AML-193 (cell line): ENCODE data around the gene ICA1.
"Not testable (repeated sequence)": the region's sequence is repeated elsewhere in the genome, so short reads cannot be mapped to it uniquely, and the experiment has no call there.

ENCODE experiments used
- DNase-seq, 2 experiments: peaks; one replicate each; lab custom pipeline; 2025; lab: John Stamatoyannopoulos, UW

Gene ICA1

GRCh38 chr7:8261711-8262695 lies at the start of gene ICA1:
ICA1 (minus strand) TSS chr7:8262167; CDS start chr7:8235926, 26,241 bp downstream.
- no peak for DNase-seq

DNA sequence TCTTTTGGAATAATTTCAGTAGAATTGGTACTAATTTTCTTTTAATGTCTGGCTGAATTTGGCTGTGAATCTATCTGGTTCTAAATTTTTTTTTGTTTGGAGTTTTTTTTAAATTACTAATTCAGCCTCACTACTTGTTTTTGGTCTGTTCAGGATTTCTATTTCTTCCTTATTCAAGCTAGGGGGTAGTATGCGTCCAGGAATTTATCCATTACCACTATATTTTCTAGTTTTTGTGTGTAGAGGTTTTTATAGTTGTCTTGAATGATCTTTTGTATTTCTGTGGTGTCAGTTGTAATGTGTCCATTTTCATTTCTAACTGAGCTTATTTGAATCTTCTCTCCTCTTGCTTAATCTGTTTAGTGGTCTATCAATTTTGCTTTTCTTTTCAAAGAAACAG lies 48.9 kb upstream of the ICA1 start:
- DNase-seq: no peak

- DNase-seq: no peak
These were observed 43.8 kb upstream of the ICA1 start for GRCh38 chr7:8305625-8306388.

DNA sequence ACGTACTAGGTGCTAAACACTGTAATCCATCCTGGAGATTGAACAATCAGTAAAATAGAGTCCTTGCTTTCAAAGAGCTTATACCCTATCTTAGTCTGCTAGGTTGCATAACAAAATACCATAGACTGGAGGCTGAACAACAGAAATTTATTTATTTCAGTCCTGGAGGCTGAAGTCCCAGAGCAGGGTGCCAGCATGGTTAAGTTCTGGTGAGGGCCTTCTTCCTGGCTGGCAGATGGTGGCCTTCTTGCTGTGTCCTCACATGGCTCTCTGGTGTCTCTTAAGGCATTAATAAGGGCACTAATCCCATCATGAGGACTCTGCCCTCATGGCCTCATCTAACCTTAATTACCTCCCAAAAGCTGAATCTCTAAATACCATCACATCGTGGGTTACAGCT lies 43.1 kb upstream of the ICA1 start:
- DNase-seq: no peak

DNA sequence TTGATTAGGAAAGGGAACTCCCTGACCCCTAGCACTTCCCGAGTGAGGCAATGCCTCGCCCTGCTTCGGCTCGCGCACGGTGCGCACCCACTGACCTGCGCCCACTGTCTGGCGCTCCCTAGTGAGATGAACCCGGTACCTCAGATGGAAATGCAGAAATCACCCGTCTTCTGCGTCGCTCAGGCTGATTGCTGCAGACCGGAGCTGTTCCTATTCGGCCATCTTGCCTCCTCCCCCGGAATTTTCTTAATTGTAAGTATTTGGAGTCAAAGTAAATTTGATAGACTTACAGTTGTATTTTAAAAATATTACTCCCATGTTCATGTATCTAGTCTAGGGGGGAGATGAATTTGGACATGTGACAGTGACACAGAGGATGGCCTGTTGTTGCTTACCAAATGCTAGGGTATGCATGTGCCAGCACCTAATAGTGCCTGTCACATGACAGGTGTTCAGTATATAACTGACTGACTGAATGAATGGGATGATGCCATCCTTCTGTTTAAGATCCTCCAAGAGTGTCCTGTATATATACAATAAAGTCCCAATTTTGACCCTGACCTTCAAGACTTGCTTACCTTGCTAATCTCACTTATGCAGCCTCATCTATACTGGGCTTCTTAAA lies 42.0 kb upstream of the ICA1 start:
- DNase-seq: no peak

DNA sequence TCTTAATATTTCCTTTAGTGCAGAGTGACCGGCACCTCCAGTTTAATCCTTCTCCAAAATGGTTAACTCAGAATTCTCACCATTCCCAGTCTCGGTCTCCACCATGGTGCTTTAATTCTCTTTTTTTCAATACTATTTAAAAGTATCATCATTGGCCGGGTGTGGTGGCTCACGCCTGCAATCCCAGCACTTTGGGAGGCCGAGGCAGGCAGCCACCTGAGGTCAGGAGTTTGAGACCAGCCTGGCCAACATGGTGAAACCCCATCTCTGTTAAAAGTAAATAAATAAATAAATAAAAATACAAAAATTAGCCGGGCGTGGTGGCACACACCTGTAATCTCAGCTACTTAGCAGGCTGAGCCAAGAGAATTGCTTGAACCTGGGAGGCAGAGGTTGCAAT lies 35.1 kb upstream of the ICA1 start:
- not testable (repeated sequence) for DNase-seq

- DNase-seq: no peak
These were observed 34.3 kb upstream of the ICA1 start for GRCh38 chr7:8296362-8296659.

GRCh38 chr7:8295638-8296361 lies 33.8 kb upstream of the ICA1 start:
- peak; percentile 86 to 87 for DNase-seq

GRCh38 chr7:8291397-8292141 lies 29.6 kb upstream of the ICA1 start:
- no peak for DNase-seq

DNA sequence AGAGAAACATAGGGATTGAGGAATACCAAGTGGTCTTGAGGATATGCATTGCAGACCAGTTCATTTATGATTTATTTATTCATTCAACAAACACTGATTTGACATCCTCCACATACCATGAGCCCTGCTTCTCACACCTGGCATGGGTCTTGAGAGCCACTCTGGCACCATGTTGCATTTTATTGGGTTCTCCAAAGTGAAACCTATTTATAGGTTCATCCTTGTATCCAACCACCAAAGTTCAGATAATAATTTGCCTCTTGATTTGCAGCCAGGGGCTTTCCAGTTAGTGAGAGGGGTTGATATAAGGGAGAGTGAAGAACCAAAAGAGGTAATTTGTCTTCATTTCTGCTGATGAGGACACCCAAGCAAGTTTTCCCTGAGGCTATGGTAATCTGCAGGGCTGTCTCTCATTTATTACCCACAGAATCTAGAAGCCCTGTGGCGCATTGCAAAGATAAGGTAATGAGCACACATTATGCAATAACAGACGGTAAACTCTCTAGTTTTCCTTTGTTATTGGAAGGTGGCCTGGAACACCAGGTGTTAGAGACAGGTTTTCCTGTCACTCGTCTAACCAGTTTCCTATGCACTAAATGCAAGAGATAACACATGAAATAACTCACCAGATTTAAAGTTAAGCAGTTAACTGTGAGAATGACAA lies 28.8 kb upstream of the ICA1 start:
- DNase-seq: no peak

GRCh38 chr7:8286118-8286517 lies 24.2 kb upstream of the ICA1 start:
- DNase-seq: no peak

- no peak for DNase-seq
These were observed 23.2 kb upstream of the ICA1 start for GRCh38 chr7:8285155-8285554.

- no peak for DNase-seq
These were observed 22.6 kb upstream of the ICA1 start for GRCh38 chr7:8284606-8285005.

GRCh38 chr7:8283968-8284367 lies 22.0 kb upstream of the ICA1 start:
- no peak for DNase-seq

GRCh38 chr7:8282871-8283270 lies 20.9 kb upstream of the ICA1 start:
- no peak for DNase-seq

DNA sequence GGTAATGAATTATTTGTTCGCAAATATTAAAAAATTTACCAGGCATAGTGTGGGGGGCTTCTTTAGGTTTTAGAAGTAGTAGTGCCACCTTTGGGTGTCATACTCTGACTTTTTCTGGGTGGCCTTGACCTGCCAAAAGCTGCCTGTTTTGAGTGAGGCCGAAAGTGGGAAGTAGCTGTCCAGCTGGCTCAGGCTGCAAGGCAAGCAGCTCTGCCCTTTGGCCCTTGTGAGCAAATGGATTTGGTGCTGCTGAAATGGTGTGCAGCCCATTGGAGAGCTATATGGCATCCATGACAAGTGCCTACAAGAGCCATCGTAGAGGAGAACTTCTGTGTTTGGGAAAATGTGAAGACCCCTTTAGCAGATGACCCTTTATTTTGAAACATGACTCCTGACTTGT lies 20.2 kb upstream of the ICA1 start:
- no peak for DNase-seq

DNA sequence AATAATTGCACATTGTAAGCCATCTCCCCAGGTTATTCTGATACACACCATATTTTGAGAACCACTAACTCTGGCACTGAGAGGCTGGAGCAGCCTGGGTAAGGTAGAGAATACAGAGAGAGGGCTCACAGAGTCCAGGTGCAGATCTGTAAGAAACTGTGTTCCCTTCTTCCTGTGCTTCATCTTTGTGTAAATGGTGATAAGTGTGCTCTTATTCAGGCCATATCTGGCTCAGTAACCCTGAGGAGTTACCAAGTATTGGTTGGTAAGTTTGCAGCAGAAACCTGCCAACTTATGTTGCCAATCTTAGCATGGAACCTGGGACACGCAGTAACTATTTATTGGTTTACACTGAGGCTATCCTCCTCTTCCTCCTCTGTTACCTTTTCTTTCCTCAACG lies 16.2 kb upstream of the ICA1 start:
- no peak for DNase-seq

DNA sequence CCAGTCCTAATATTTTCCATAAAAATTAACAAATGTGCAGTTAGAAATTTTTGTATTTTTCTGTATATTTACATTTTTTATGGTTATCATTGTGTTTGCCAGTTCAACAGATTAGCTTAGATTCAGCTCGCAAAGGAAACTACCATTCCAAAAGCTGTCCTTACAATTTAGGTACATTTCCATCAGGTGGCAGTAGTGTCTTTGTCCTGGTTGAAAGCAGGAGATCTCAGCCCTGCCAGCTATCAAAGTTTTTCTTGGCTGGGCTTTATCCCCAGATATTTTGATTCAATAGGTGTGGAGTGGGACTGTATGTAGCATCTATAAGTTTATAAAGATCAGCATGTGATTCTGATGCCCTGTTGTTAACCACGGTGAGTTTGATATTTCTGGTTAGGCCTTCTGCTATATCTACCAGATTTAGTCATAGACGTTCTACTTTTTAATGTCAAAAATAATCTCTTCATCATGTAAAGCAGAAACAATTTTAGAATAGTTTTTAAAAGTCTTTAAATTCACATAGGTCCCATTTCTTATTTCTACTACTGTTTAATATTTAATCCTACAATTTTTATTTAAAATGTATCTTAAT lies 15.5 kb upstream of the ICA1 start:
- DNase-seq: peak; percentile 4 to 34

DNA sequence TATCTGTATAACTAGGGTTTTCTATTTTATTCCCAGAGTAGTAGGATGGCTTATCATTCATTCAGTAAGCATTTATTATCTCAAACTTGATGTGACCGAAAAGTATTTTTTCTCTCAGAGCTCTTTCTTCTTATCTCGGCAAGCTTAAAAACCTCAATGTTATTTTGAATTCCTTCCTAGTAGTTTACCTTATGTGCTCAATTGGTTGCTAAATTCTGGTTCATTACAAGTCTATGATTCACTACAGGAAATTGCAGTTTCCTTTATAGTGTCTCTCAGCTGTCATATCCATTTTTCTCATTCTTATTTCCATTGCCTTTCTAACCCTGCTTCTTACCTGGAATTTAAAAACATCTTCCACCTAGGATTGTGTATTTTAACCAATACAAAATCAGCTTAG lies 12.6 kb upstream of the ICA1 start:
- DNase-seq: peak; percentile 3 to 10

DNA sequence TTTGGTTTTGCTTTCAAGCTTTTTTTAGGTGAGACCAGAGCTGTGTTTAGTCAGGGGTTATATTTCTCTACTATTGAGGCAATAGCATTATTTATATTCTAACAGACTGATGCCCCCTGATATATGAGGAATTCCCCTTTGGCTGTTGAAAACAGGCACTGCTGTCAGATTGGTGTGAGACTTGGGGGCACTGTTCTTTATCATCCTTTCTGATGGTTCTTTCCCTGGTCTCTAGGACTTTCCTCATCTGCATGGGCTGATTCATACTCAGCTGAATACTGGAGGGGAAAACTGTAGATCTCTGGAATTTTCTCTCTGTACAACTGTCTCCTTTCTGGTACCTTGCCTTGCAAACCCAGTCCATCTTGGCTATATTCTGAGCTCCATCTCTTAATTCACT lies 10.0 kb upstream of the ICA1 start:
- DNase-seq: no peak
